Chondrocyte (in vitro differentiated cells): ENCODE measurements around the gene SGMS1. TPM values are rescaled to one million over a fixed set of nuclear protein-coding genes. Genes with fewer than 3 reads are reported as not detected.

Source experiments
- DNase-seq: peaks from one replicate; pipeline ENCODE4 v3.0.0; 2021; ENCODE audit warnings: mixed read lengths, low spot score
- H3K27ac Mint-ChIP-seq: one replicate; pipeline ENCODE4 v1.8.0; 2021; ENCODE audit warnings: mild to moderate bottlenecking, moderate library complexity, mixed read lengths; ENCODE audit not compliant: unreplicated experiment
- H3K27me3 Mint-ChIP-seq: 2 replicates; pipeline ENCODE4 v1.8.0; 2021; ENCODE audit warnings: low read depth, mixed read lengths
- H3K36me3 Mint-ChIP-seq: 2 replicates; pipeline ENCODE4 v1.8.0; 2021; ENCODE audit warnings: low read depth, mixed read lengths
- H3K4me1 Mint-ChIP-seq: 2 replicates; pipeline ENCODE4 v1.8.0; 2021; ENCODE audit warnings: low read depth, mild to moderate bottlenecking, mixed read lengths
- H3K4me3 Mint-ChIP-seq: one replicate; pipeline ENCODE4 v1.8.0; 2021; ENCODE audit warnings: mild to moderate bottlenecking, moderate library complexity, mixed read lengths; ENCODE audit not compliant: unreplicated experiment
- H3K9me3 Mint-ChIP-seq: 2 replicates; pipeline ENCODE4 v1.8.0; 2021; ENCODE audit warnings: low read depth, mixed read lengths
- total RNA-seq: library from RNA; stranded (reverse); gene quantifications from 3 replicates; pipeline ENCODE4 v1.2.1, GENCODE V29; 2021
- TF ChIP-seq, protein P1 (sequence below): fragments of 200-600 bp; sonication (generic); IDR thresholded peaks from 2 replicates; pipeline ENCODE4 v1.5.0; 2021; ENCODE audit warnings: antibody characterized with exemption, mild to moderate bottlenecking, moderate library complexity

Gene SGMS1
- total RNA-seq, 1 donor from 2014 or later = 27.1 TPM

DNA sequence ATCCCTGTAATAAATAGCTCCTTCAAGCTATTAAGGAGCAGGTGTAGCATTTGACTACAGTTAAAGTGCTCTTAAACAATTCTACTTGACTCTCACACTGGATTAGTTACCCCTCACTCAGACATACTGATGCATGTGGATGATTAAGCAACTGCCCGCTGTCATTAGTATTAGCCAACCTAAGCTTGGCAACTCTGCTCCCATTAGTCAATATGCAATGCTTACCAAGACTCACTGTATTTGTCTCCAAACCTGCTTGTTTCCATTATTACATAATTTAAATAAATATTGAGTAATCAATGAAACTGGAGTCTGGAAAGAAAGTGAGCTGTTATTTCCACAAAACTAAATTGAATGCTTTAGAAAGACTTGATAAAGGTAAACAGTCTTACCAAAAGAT is 228.5 kb downstream of the SGMS1 start:
- DNase-seq = no peak
- no peak overlapping the region for H3K27ac Mint-ChIP-seq
- peaks cover 2% of the 10 kb centered on the region for H3K9me3 Mint-ChIP-seq
- TF ChIP-seq, protein P1, sequence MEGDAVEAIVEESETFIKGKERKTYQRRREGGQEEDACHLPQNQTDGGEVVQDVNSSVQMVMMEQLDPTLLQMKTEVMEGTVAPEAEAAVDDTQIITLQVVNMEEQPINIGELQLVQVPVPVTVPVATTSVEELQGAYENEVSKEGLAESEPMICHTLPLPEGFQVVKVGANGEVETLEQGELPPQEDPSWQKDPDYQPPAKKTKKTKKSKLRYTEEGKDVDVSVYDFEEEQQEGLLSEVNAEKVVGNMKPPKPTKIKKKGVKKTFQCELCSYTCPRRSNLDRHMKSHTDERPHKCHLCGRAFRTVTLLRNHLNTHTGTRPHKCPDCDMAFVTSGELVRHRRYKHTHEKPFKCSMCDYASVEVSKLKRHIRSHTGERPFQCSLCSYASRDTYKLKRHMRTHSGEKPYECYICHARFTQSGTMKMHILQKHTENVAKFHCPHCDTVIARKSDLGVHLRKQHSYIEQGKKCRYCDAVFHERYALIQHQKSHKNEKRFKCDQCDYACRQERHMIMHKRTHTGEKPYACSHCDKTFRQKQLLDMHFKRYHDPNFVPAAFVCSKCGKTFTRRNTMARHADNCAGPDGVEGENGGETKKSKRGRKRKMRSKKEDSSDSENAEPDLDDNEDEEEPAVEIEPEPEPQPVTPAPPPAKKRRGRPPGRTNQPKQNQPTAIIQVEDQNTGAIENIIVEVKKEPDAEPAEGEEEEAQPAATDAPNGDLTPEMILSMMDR = no peak
- H3K4me1 Mint-ChIP-seq = peaks cover 31% of the 10 kb centered on the region
- no peaks in the 10 kb centered on the region for H3K27me3 Mint-ChIP-seq
- no peak overlapping the region for H3K4me3 Mint-ChIP-seq
- no peaks in the 10 kb centered on the region for H3K36me3 Mint-ChIP-seq

DNA sequence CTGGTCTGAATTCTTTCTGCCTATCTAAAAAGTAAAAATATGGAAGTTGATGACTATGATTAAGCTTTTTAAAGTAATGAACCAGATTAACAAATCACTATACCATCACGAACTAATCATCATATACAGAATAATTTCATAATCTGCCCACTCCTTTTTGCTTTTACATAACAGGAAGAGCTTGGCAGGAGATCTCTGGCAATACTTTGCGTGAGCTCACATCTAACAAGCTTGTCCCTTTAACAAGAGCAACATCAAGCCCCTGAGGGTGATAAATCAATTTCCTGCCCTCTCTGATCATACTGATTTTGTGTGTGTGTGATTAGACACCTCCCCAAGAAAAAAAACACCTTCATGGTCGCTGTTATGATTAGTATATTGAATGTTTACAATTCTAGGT is 228.9 kb downstream of the SGMS1 start:
- Mint-ChIP-seq H3K27me3 (no peaks in the 10 kb centered on the region), H3K9me3 (peaks cover 2% of the 10 kb centered on the region), H3K4me3 (no peak overlapping the region), H3K4me1 (peaks cover 31% of the 10 kb centered on the region), H3K27ac (no peak overlapping the region), H3K36me3 (no peaks in the 10 kb centered on the region)
- DNase-seq = no peak
- TF ChIP-seq, protein P1 = no peak

DNA sequence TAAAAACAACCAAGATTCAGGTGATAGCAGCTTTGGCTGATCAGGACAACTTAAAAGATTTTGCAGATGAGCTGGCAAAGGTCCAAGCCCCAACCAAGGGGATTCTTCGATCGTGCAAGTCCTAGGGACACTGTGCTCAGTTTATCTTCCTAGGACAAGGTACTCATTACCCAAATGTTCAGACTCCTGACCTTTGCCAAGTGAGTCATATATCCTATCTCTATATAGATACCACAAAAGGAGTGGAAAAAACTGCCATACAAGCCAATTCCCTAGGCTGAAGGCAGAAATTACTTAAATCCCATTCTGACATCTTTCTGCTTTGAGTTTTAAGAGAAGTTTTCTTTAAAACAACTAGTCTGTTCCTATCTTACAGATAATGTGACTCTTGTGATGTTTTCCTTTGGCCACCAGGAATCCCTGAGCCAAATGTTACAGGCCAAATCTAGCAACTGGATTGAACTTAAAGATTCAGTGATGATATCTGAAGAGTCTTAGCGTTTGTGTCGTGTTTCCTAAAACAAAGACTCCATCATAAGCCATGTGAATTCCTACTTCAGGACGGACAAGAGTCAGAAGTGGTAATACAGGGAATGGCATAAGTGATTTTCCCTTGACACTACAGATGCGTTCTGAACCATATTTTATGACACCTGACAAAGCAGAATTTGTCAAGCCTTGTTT is 229.8 kb downstream of the SGMS1 start:
- Mint-ChIP-seq H3K27ac (no peak overlapping the region), H3K9me3 (peaks cover 2% of the 10 kb centered on the region), H3K36me3 (no peaks in the 10 kb centered on the region), H3K4me3 (no peak overlapping the region), H3K27me3 (no peaks in the 10 kb centered on the region), H3K4me1 (peaks cover 31% of the 10 kb centered on the region)
- TF ChIP-seq, protein P1 = no peak
- no peak for DNase-seq

DNA sequence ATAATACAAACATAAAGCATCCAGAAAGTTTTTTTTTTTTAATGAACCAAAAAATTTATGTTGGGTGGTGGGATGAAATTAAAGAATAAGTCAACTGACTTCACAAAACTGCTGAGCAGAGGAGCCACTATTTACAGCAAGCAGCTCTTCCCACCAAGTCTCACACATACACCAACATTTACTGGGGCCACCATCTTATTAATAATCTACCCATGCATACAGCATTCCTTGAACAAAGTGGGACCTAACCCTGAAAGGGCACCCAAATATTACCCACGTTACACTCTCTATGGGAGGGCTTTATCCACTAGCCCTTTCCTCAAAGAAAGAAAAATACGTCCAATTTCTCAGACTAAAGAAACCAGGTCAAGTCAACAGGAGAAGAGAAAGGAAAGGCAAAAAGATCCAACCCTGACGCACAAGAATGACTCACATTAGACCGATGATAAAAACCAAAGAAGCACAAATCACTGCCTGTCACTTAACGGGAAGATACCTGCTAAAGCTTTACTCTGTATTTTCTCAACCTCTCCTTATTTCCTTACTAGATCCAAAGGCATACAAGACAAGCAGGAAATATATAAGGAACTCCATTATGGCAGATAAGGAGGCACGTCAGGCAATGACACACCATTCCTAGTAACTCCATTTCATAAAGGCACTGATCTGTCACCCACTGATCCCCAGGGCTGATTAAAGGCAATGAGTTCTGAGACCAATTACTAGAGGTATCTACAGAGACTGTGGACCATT is 230.6 kb downstream of the SGMS1 start:
- Mint-ChIP-seq H3K4me1 (peaks cover 24% of the 10 kb centered on the region), H3K9me3 (peaks cover 2% of the 10 kb centered on the region), H3K4me3 (no peak overlapping the region), H3K36me3 (no peaks in the 10 kb centered on the region), H3K27me3 (no peaks in the 10 kb centered on the region), H3K27ac (no peak overlapping the region)
- TF ChIP-seq, protein P1 = no peak
- no peak for DNase-seq

DNA sequence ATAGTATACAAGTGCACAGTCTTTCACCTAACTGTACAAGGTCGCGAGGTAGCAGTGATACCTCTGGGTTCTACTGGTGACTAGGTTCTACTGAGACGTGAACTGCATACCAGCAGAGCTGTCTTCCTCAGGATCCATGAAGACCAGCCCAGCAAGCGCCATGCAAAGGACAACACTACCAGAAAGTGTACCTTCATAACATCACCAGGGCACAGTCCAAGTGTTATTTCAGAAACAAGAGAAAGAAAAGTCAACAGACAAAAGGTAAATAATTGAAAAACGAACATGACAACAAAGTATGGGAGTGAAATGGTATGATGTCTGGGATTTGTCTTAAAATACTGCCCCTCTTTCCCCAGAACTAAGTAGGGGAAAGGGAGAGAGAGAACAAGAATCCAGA is 231.3 kb downstream of the SGMS1 start:
- peaks cover 21% of the 10 kb centered on the region for H3K4me1 Mint-ChIP-seq
- no peak overlapping the region for H3K4me3 Mint-ChIP-seq
- peaks cover 2% of the 10 kb centered on the region for H3K9me3 Mint-ChIP-seq
- DNase-seq = no peak
- TF ChIP-seq, protein P1 = no peak
- no peaks in the 10 kb centered on the region for H3K36me3 Mint-ChIP-seq
- H3K27ac Mint-ChIP-seq = no peak overlapping the region
- H3K27me3 Mint-ChIP-seq = no peaks in the 10 kb centered on the region
